IMR-90 (cell line): ENCODE data around the gene ZNF774. TPM values are rescaled to one million over a fixed set of nuclear protein-coding genes. Genes with fewer than 3 reads are reported as not detected.
"Not testable (repeated sequence)": the region's sequence is repeated elsewhere in the genome, so short reads cannot be mapped to it uniquely, and the experiment has no call there.

Experiments
- ATAC-seq: fragments of 200-7000 bp; cut with Tn5 transposase; 2 replicates; pipeline ENCODE4 v1.9.1; 2020; ENCODE audit warnings: low read depth, mild to moderate bottlenecking, moderate library complexity
- BruUV-seq: library from RNA; stranded (reverse); fragments of 400-500 nt; replicated peaks from 2 replicates; lab custom pipeline; 2021; lab: Mats Ljungman, UMichigan
- CTCF ChIA-PET: fragments of 300-600 bp; formaldehyde crosslinking; extraction: SDS; loops from one replicate; lab custom pipeline; 2021; ENCODE audit warnings: antibody characterized with exemption; lab: Yijun Ruan, JAX
- POLR2A ChIA-PET: fragments of 300-600 bp; sonication (Branson Sonifier 250); formaldehyde crosslinking; loops from one replicate; lab custom pipeline; 2022; ENCODE audit warnings: antibody characterized with exemption; ENCODE audit not compliant: unreplicated experiment; lab: Charles Lee
- DNase-seq: peaks from one replicate; pipeline ENCODE4 v3.0.0; 2013
- H2AFZ ChIP-seq: replicated peaks from 2 replicates; pipeline ENCODE3; 2013; ENCODE audit warnings: low read length, mild to moderate bottlenecking; ENCODE audit not compliant: poor library complexity
- H2AK5ac ChIP-seq: 2 replicates; pipeline ENCODE4 v1.6.1; 2013; ENCODE audit warnings: low read depth, low read length, inconsistent platforms
- H2AK9ac ChIP-seq: replicated peaks from 2 replicates; pipeline ENCODE3; 2013; ENCODE audit warnings: mild to moderate bottlenecking, low read depth, low read length, moderate library complexity; ENCODE audit not compliant: poor library complexity
- H2BK120ac ChIP-seq: 2 replicates; pipeline ENCODE4 v1.6.1; 2013; ENCODE audit warnings: low read depth, low read length, inconsistent platforms
- H2BK15ac ChIP-seq: 3 replicates; pipeline ENCODE4 v1.6.1; 2013; ENCODE audit warnings: low read depth, low read length, inconsistent platforms
- H2BK20ac ChIP-seq: 2 replicates; pipeline ENCODE4 v1.6.1; 2013; ENCODE audit warnings: low read depth, mild to moderate bottlenecking, inconsistent platforms, low read length, moderate library complexity
- H2BK5ac ChIP-seq: 2 replicates; pipeline ENCODE4 v1.6.1; 2013; ENCODE audit warnings: mild to moderate bottlenecking, low read depth, low read length, inconsistent platforms; ENCODE audit not compliant: poor library complexity, severe bottlenecking
- H3K14ac ChIP-seq: replicated peaks from 2 replicates; pipeline ENCODE4 v1.6.1; 2013; ENCODE audit warnings: low read depth, low read length, inconsistent platforms
- H3K18ac ChIP-seq: 2 replicates; pipeline ENCODE4 v1.6.1; 2013; ENCODE audit warnings: low read depth, low read length, control low read depth
- H3K23ac ChIP-seq: 2 replicates; pipeline ENCODE4 v1.6.1; 2013; ENCODE audit warnings: low read depth, low read length, inconsistent platforms
- H3K27ac ChIP-seq: 2 replicates; pipeline ENCODE4 v1.5.1; 2013; ENCODE audit warnings: mild to moderate bottlenecking, control low read depth, low read length; ENCODE audit not compliant: insufficient read depth
- H3K27me3 ChIP-seq: 2 replicates; pipeline ENCODE4 v1.6.1; 2013; ENCODE audit warnings: low read length; ENCODE audit not compliant: control insufficient read depth, insufficient read depth
- H3K36me3 ChIP-seq: 2 replicates; pipeline ENCODE4 v1.6.1; 2013; ENCODE audit warnings: low read length, mixed read lengths; ENCODE audit not compliant: control insufficient read depth, insufficient read depth
- H3K4ac ChIP-seq: 2 replicates; pipeline ENCODE4 v1.6.1; 2013; ENCODE audit warnings: low read depth, low read length, inconsistent platforms
- H3K4me1 ChIP-seq: 2 replicates; pipeline ENCODE4 v1.6.1; 2013; ENCODE audit warnings: low read length, mixed read lengths; ENCODE audit not compliant: control insufficient read depth, insufficient read depth
- H3K4me2 ChIP-seq: 2 replicates; pipeline ENCODE4 v1.6.1; 2013; ENCODE audit warnings: low read depth, mild to moderate bottlenecking, control low read depth, low read length, moderate library complexity
- H3K4me3 ChIP-seq: 2 replicates; pipeline ENCODE4 v1.5.1; 2013; ENCODE audit warnings: low read depth, mild to moderate bottlenecking, control low read depth, low read length, moderate library complexity; ENCODE audit not compliant: insufficient read depth
- H3K56ac ChIP-seq: 2 replicates; pipeline ENCODE4 v1.6.1; 2013; ENCODE audit warnings: low read length, inconsistent platforms; ENCODE audit not compliant: insufficient read depth; ENCODE audit errors: extremely low read depth
- H3K79me1 ChIP-seq, 2 experiments: 2 replicates each; pipeline ENCODE4 v1.6.1; 2013; ENCODE audit warnings: low read length in 2 of 2, inconsistent platforms in 1 of 2, low read depth in 1 of 2
- H3K9ac ChIP-seq: 2 replicates; pipeline ENCODE4 v1.6.1; 2013; ENCODE audit warnings: low read depth, low read length, control low read depth
- H3K9me1 ChIP-seq: 2 replicates; pipeline ENCODE4 v1.6.1; 2013; ENCODE audit warnings: low read length, inconsistent platforms; ENCODE audit not compliant: insufficient read depth
- H3K9me3 ChIP-seq: 2 replicates; pipeline ENCODE4 v1.6.1; 2013; ENCODE audit warnings: low read length; ENCODE audit not compliant: control insufficient read depth, insufficient read depth
- H4K20me1 ChIP-seq: 2 replicates; pipeline ENCODE4 v1.6.1; 2013; ENCODE audit warnings: low read length, inconsistent platforms; ENCODE audit not compliant: insufficient read depth
- H4K5ac ChIP-seq: 2 replicates; pipeline ENCODE4 v1.6.1; 2013; ENCODE audit warnings: mild to moderate bottlenecking, low read depth, low read length, control low read depth
- H4K8ac ChIP-seq, 2 experiments: 2 replicates each; pipeline ENCODE4 v1.6.1; 2013; ENCODE audit warnings: low read depth in 2 of 2, low read length in 2 of 2, control low read depth in 1 of 2, inconsistent platforms in 1 of 2
- H4K91ac ChIP-seq: 2 replicates; pipeline ENCODE4 v1.6.1; 2013; ENCODE audit warnings: low read depth, low read length, inconsistent platforms; ENCODE audit not compliant: insufficient read depth
- WGBS, 2 experiments: methylation state at CpG; one replicate each; pipeline versions ENCODE4 v1.1.5 to v1.1.7; 2013; ENCODE audit warnings: missing lambda C conversion rate in 2 of 2; ENCODE audit not compliant: insufficient read length in 1 of 2; ENCODE audit errors: extremely low coverage in 2 of 2; 5-methylcytosine and 5-hydroxymethylcytosine counted together
- dilution Hi-C: fragments of 300-500 bp; cut with HindIII; formaldehyde crosslinking; loops from one replicate; pipeline ENCODE4 v1.14.3; 2018; ENCODE audit warnings: low sequenced_read_pairs; ENCODE audit not compliant: unreplicated experiment
- in situ Hi-C: fragments of 300-500 bp; cut with MboI; formaldehyde crosslinking; loops from 3 replicates; pipeline ENCODE4 v1.14.3; 2019; ENCODE audit warnings: low sequenced_read_pairs, inconsistent platforms, mixed read lengths
- intact Hi-C: fragments of 100-400 bp; cut with micrococcal nuclease; formaldehyde crosslinking; loops from 2 replicates; pipeline ENCODE4 v1.10.0; 2022
- polyA plus RNA-seq, 3 experiments: library from polyadenylated mRNA; depleted of rRNA; stranded (reverse); fragments of >200 nt; gene quantifications; 2 replicates each; pipeline ENCODE4 v1.2.3, GENCODE V29; 2012; ENCODE audit warnings: low replicate concordance in 1 of 3
- total RNA-seq: library from RNA; depleted of rRNA; stranded (reverse); fragments of >200 nt; gene quantifications from 2 replicates; pipeline ENCODE4 v1.2.3, GENCODE V29; 2012
- TF ChIP-seq, protein P1 (sequence below): fragments of 150-350 bp; IDR thresholded peaks from 2 replicates; pipeline ENCODE4 v1.6.1; 2016; ENCODE audit warnings: low read depth, mild to moderate bottlenecking, low read length, moderate library complexity, borderline replicate concordance

The ZNF774 gene
- total and polyA plus RNA-seq, 2 of the 4 experiments (the other 2 are of a cell fraction): 0.91 to 1.1 TPM

DNA sequence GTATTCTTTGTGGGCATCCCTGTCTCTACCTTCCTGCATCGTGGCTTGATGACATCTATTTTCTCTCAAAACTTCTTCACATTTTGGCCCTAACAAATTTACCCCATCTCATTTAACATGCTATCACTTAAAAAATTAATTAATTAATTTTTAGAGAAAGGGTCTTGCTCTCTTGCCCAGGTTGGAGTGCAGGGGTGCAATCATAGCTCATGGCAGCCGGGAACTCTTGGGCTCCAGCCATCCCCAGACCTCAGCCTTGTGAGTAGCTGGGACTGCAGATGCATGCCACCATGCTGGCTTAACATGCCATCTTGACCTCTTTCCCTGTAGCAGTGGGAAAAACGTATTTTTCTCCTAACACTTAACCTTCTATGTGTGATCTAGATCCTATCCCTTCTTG lies 56.6 kb downstream of the ZNF774 start:
- BruUV-seq: no TSS peak
- Histone ChIP-seq H3K9me3 (no peaks in the 10 kb centered on the region), H3K4me3 (no peak overlapping the region), H2AK5ac (no peak overlapping the region), H3K27me3 (no peaks in the 10 kb centered on the region), H2BK5ac (no peak overlapping the region), H4K20me1 (peaks cover 49% of the 10 kb centered on the region; the same call in 1 of the 2 replicates), H2AK9ac (no peak overlapping the region), H3K4me2 (no peak overlapping the region), H3K9ac (no peak overlapping the region), H4K5ac (no peak overlapping the region), H3K36me3 (peaks cover 2% of the 10 kb centered on the region; the same call in 1 of the 2 replicates), H3K18ac (no peak overlapping the region), H2BK20ac (no peak overlapping the region), H3K4me1 (peaks cover 12% of the 10 kb centered on the region), H3K79me1 (peaks cover 4 to 60% of the 10 kb centered on the region in 2 experiments), H4K91ac (no peak overlapping the region), H3K56ac (no peak overlapping the region), H3K23ac (no peak overlapping the region), H2BK120ac (no peak overlapping the region), H3K4ac (no peak overlapping the region), H2BK15ac (no peak overlapping the region), H4K8ac (no peak overlapping the region), H2AFZ (no peak overlapping the region), H3K14ac (no peak overlapping the region), H3K27ac (no peak overlapping the region), H3K9me1 (peaks cover 8% of the 10 kb centered on the region)
- ChIA-PET POLR2A (no interaction called here), CTCF (no interaction called here)
- ATAC-seq: no peak
- TF ChIP-seq, protein P1, sequence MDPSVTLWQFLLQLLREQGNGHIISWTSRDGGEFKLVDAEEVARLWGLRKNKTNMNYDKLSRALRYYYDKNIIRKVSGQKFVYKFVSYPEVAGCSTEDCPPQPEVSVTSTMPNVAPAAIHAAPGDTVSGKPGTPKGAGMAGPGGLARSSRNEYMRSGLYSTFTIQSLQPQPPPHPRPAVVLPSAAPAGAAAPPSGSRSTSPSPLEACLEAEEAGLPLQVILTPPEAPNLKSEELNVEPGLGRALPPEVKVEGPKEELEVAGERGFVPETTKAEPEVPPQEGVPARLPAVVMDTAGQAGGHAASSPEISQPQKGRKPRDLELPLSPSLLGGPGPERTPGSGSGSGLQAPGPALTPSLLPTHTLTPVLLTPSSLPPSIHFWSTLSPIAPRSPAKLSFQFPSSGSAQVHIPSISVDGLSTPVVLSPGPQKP: no peak
- in situ Hi-C loops: no loop called here
- intact Hi-C loops: no loop called here
- dilution Hi-C loops: no loop called here
- WGBS, 2 experiments: 80% methylated on average over 1 of the region's 3 CpGs; no CpG with 5 or more reads in 1 of the 2 experiments
- no peak for DNase-seq

DNA sequence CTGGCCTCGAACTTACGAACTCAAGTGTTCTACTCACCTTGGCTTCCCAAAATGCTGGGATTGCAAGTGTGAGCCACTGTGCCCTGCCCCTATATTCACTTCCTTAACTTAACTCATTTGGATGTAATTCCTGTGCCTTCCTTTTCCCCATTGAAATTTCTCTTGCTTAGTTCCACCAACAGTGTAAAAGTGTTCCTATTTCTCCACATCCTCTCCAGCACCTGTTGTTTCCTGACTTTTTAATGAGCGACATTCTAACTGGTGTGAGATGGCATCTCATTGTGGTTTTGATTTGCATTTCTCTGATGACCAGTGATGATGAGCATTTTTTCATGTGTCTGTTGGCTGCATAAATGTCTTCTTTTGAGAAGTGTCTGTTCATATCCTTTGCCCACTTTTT lies 57.5 kb downstream of the ZNF774 start:
- H3K9ac ChIP-seq, H3K4ac ChIP-seq, H3K23ac ChIP-seq, H4K8ac ChIP-seq, H3K27me3 ChIP-seq, H3K36me3 ChIP-seq, ATAC-seq, H3K14ac ChIP-seq, H2BK5ac ChIP-seq, POLR2A ChIA-PET, CTCF ChIA-PET, H2BK120ac ChIP-seq, in situ Hi-C loops, H3K27ac ChIP-seq, H3K56ac ChIP-seq, H4K5ac ChIP-seq, intact Hi-C loops, H4K91ac ChIP-seq, H3K9me3 ChIP-seq, dilution Hi-C loops, H2BK20ac ChIP-seq, DNase-seq, H3K4me3 ChIP-seq, H3K4me2 ChIP-seq, H2BK15ac ChIP-seq, BruUV-seq, H3K18ac ChIP-seq, H2AFZ ChIP-seq, H2AK9ac ChIP-seq, H2AK5ac ChIP-seq: not testable (repeated sequence)
- Histone ChIP-seq H3K9me1 (peaks cover 11% of the 10 kb centered on the region), H3K79me1 (peaks cover 4 to 63% of the 10 kb centered on the region in 2 experiments), H4K20me1 (peaks cover 45% of the 10 kb centered on the region), H3K4me1 (peaks cover 17% of the 10 kb centered on the region)
- WGBS, 2 experiments: 100% methylated on average over 2 of the region's 3 CpGs; no CpG with 5 or more reads in 1 of the 2 experiments
